Stimulated activated CD8-positive, alpha-beta memory T cell treated with anti-CD3 and anti-CD28 coated beads, Interleukin-15, amount 100 ng/mL, for 24 hours (primary cell): ENCODE data around the gene LRRC3C.

Experiments
- DNase-seq: peaks from one replicate; pipeline ENCODE4 v3.0.0-alpha.2; 2020; ENCODE audit warnings: low read depth

Gene LRRC3C

DNA sequence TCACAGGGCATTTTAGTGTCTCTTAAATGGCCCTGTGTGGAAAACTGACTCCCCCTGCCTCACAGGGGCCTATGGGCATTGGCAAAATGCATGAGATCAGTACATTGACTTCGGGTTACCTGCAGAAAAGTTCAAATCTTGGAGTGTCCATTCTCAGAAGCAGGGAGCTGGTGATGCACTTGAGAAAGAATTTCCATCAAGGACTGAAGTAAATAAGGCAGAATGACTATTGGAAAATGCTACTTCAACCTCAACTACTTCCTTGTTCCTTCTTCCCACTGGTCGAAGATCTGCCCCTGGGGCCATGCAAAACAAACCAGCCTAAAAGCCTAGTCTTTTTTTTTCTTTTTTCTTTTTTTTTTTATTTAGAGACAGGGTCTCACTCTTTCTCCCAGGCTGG is 21.5 kb downstream of the LRRC3C start:
- DNase-seq: no peak

DNA sequence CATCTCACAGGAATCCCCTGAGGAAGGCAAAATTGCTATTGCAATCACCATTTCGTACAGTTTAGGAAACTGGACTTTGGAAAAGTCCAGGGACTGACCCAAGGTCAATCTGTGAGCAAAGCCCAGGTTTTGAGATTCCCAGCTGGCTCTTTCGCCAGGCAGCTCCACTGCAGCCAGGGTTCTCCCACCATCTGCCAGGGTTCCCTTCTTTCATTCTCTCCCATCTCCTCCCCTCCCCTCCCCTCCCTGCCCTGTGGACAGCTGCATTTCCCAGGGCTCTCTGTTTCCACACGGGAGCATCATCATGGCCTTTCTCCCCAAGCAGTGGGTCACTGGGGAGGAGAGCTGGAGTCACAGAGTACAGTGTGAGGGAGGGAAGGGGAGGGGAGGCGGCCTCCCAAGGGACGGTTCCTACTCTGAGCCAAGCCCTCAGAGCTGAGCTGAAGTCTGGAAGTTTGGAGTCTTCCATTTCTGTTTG is 23.4 kb downstream of the LRRC3C start:
- DNase-seq: no peak

- no peak for DNase-seq
These were observed 24.6 kb downstream of the LRRC3C start for GRCh38 chr17:39951924-39952679.

- DNase-seq: peak; percentile 77
These were observed 25.3 kb downstream of the LRRC3C start for GRCh38 chr17:39952680-39953470.

- DNase-seq: no peak
These were observed 25.9 kb downstream of the LRRC3C start for GRCh38 chr17:39953471-39953888.

DNA sequence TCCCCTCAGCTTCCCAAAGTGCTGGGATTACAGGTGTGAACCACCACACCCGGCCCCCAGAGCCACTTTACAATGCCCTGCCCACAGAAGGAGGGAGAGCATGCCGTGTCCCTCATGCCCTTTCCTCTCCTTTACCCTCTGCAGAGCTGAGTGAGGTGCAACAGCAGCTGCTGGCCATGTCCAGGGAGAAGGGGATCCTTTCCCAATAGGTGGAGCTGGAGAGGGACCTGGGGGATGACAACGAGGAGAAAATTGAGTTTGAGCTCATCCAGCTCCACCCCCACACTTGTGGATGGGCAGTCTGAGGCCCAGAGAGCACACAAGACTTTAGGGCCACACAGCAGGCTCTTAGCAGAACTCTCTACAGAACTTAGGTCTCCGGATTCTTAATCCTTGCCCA is 27.3 kb downstream of the LRRC3C start:
- no peak for DNase-seq

DNA sequence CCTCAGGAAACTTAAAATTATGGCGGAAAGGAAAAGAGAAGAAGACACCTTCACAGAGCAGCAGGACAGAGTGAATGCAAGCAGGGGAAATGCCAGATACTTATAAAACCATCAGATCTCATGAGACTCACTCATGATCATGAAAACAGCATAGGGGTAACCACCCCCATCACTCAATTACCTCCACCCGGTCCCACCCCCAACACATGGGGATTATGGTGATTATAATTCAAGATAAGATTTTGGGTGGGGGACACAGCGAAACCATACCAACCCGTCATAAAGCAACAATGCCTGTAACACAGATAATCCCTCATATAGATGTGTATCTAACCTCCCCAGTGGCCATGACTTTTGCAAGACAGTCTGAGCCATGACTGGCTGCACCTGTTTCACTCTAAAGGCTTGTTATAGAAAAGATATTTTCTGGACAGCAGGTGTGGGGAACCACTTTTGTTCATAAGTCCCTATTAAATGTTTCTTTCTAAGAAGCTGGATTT is 28.2 kb downstream of the LRRC3C start:
- DNase-seq: no peak

GRCh38 chr17:39960524-39961041 is 33.1 kb downstream of the LRRC3C start:
- DNase-seq: no peak

DNA sequence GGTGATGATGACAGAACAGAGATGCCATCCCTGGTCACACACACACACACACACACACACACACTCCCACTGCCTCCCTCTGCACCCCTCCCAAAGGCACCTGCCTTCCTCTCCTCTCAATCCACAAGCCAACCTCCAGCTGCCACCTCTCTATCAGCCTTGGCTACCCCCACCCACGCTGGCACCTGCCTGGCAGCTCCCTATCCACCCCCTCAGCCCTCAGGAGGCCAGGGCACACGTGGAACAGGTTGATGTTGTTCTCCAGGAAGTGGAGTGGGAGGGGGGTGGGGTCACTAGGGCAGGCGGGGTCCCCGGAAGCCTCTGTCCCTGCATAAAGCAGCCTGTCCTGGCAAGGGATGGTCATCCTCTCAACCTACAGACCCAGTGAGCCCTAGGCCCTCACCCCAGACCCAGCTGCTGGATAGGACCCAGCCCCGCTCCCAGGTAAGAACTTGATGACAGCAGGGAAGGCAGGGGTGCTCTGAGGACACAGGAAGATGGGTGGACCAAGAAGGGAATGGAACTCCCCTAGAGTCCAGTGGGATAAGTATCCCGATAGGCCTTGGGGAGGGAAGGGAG is 35.2 kb downstream of the LRRC3C start, which contains the start of gene GSDMA:
TSS of gene GSDMA (plus strand) at position 363 of the 579 bp plus-strand sequence. CDS start 2,684 bp downstream, outside the sequence.
- DNase-seq: no peak

GRCh38 chr17:39963829-39964228 is 36.3 kb downstream of the LRRC3C start:
- DNase-seq: no peak

- no peak for DNase-seq
These were observed 37.6 kb downstream of the LRRC3C start for GRCh38 chr17:39965017-39965699.

- no peak for DNase-seq
These were observed 39.2 kb downstream of the LRRC3C start for GRCh38 chr17:39966771-39967170.

GRCh38 chr17:39968761-39969160 is 41.2 kb downstream of the LRRC3C start:
- no peak for DNase-seq

- DNase-seq: no peak
These were observed 41.8 kb downstream of the LRRC3C start for GRCh38 chr17:39969375-39969774.

DNA sequence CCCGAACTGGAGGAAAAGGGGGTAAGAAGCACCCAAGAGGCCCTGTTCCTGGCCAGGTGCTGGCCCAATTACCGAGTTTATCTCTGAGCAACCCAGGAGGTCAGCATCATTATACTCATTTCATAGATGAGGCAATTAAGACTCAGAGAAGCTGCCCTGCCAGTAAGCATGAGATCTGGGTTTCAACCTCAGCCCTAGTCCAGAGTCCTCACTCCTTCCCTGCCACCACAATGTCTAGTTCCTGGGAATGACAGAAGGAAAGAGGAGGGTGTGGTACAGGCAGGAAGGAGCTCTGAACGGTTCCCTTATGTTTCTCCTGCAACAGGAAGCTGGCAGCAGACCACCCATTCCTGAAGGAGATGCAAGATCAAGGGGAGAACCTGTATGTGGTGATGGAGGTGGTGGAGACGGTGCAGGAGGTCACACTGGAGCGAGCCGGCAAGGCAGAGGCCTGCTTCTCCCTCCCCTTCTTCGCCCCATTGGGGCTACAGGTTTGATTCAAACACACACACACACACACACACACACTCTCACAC is 42.7 kb downstream of the LRRC3C start:
- DNase-seq: no peak

GRCh38 chr17:39971076-39971603 is 43.6 kb downstream of the LRRC3C start:
- DNase-seq: no peak

DNA sequence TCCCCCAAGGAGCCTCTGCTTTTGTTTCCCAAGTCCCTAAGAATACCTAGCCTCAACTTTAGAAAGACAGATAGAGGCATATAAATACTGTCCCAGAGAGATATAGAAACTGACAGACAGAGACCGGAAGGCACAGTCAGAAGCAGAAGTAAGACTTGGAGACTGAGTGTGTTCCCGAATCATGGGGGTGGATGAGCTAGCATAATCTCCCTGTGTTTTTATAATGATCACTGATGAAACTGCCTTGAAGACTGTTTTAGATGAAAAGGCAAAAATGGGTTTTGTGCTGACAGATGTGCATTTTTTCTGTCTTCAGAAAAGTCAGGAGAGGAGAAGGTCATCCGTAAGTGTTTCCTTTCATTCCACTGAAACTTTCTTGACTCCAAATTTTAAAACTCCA is 44.7 kb downstream of the LRRC3C start:
- DNase-seq: no peak

GRCh38 chr17:39973496-39973895 is 46.0 kb downstream of the LRRC3C start:
- no peak for DNase-seq

DNA sequence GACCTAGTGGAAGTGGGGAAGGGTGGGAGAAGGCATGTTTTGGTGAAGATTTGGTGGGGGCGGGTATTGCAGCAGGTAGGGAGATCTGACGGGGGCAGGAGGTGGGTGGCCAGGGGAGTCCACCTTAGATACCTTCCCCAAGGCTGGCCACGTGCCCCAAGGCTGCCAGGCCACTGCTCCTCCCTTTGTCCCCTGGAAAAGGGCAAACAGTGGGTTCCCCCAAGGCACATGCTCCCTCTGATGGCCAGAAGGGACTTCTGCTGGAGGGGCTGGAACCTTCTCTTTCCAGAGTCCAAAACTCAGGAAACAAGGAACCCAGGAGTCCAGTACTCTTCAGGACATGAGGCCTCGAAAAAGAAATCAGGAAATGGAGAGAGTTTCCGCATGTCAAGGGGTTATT is 46.9 kb downstream of the LRRC3C start:
- no peak for DNase-seq

- DNase-seq: no peak
These were observed 48.3 kb downstream of the LRRC3C start for GRCh38 chr17:39975801-39976200.

DNA sequence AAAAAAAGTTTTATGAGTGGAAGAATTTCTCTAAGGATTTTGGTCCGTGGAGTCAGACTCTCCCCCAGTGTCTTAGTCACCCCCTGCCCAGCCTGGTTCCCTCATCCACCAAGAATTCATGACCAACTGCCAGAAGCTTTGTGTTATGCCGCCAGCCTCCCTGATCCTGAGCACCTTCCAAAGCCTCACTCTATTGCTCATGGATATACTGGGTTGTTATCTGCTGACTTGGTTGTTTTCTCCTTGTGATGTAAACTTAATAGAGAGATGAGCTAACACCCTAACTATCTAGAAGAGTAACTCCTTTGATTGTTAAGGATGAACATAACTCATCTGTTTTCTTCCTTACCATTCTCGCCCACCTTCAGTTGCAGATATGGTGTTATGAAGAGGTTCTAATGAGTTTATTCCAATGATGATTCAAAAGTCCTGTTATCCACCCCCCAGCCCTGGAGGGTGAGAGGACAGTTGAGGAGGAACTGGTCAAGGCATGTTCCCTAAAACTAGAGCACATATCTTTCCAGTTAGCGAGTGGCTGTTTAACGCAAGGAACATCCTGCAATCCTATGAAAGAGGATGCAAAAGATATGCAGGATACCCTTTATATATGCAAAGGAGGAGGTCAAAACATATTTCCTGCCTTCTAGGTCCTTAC is 51.6 kb downstream of the LRRC3C start:
- no peak for DNase-seq
